SK-N-SH treated with all-trans-retinoic acid at 6 μM for 48 hours (cell line): ENCODE measurements around the gene NBPF15.
"Not testable (repeated sequence)": the region's sequence is repeated elsewhere in the genome, so short reads cannot be mapped to it uniquely, and the experiment has no call there.

Experiments used
- BACH2 ChIP-seq: fragments of 250-450 bp; sonication (Bioruptor Pico); IDR thresholded peaks from 2 replicates; pipeline ENCODE4 v1.9.0; 2021; ENCODE audit warnings: mild to moderate bottlenecking, borderline replicate concordance
- CREB5 ChIP-seq: fragments of 250-450 bp; sonication (Bioruptor Pico); IDR thresholded peaks from 2 replicates; pipeline ENCODE4 v1.5.1; 2020; ENCODE audit warnings: low read depth, mild to moderate bottlenecking, moderate library complexity
- CSRNP3 ChIP-seq: fragments of 250-450 bp; sonication (Bioruptor Pico); IDR thresholded peaks from 2 replicates; pipeline ENCODE4 v1.5.1; 2021; ENCODE audit warnings: mild to moderate bottlenecking, moderate library complexity
- PATZ1 ChIP-seq: fragments of 250-450 bp; sonication (Bioruptor Pico); IDR thresholded peaks from 2 replicates; pipeline ENCODE4 v1.8.0; 2020; ENCODE audit warnings: mild to moderate bottlenecking, moderate library complexity, borderline replicate concordance
- RARB ChIP-seq: fragments of 250-450 bp; sonication (Bioruptor Pico); IDR thresholded peaks from 2 replicates; pipeline ENCODE4 v1.8.0; 2021; ENCODE audit warnings: mild to moderate bottlenecking, moderate library complexity
- TCF4 ChIP-seq: fragments of 250-450 bp; sonication (Bioruptor Pico); IDR thresholded peaks from 2 replicates; pipeline ENCODE4 v1.8.0; 2021; ENCODE audit warnings: mild to moderate bottlenecking, moderate library complexity, borderline replicate concordance
- TSHZ2 ChIP-seq: fragments of 250-450 bp; sonication (Bioruptor Pico); IDR thresholded peaks from 2 replicates; pipeline ENCODE4 v1.5.0; 2020; ENCODE audit warnings: mild to moderate bottlenecking, moderate library complexity
- ZC3H10 ChIP-seq: fragments of 250-450 bp; sonication (Bioruptor Pico); IDR thresholded peaks from 2 replicates; pipeline ENCODE4 v1.5.1; 2021; ENCODE audit warnings: mild to moderate bottlenecking, moderate library complexity
- ZFP30 ChIP-seq: fragments of 450-650 bp; formaldehyde crosslinking; IDR thresholded peaks from 2 replicates; pipeline ENCODE4 v1.5.0; 2022; ENCODE audit warnings: mild to moderate bottlenecking, moderate library complexity
- ZNF70 ChIP-seq: fragments of 450-650 bp; formaldehyde crosslinking; IDR thresholded peaks from 2 replicates; pipeline ENCODE4 v1.5.0; 2020; ENCODE audit warnings: mild to moderate bottlenecking, moderate library complexity

GRCh38 chr1:144418891-144419694 lies 42.4 kb downstream of the NBPF15 start:
- not testable (repeated sequence) for TF ChIP-seq TSHZ2 (CRISPR knock-in tag); ZFP30 (CRISPR knock-in tag); PATZ1 (CRISPR knock-in tag); ZC3H10 (CRISPR knock-in tag); CREB5; BACH2; TCF4 (CRISPR knock-in tag); ZNF70 (CRISPR knock-in tag); RARB (CRISPR knock-in tag); CSRNP3
